ENCODE data around the gene RPL41. TPM values are rescaled to one million over a fixed set of nuclear protein-coding genes. Genes with fewer than 3 reads are reported as not detected.
"Not testable (repeated sequence)": the region's sequence is repeated elsewhere in the genome, so short reads cannot be mapped to it uniquely, and the experiment has no call there.

RPL41 gene
- total RNA-seq: 1,000 to 10,000 TPM; 3,940 to 4,815 TPM

DNA sequence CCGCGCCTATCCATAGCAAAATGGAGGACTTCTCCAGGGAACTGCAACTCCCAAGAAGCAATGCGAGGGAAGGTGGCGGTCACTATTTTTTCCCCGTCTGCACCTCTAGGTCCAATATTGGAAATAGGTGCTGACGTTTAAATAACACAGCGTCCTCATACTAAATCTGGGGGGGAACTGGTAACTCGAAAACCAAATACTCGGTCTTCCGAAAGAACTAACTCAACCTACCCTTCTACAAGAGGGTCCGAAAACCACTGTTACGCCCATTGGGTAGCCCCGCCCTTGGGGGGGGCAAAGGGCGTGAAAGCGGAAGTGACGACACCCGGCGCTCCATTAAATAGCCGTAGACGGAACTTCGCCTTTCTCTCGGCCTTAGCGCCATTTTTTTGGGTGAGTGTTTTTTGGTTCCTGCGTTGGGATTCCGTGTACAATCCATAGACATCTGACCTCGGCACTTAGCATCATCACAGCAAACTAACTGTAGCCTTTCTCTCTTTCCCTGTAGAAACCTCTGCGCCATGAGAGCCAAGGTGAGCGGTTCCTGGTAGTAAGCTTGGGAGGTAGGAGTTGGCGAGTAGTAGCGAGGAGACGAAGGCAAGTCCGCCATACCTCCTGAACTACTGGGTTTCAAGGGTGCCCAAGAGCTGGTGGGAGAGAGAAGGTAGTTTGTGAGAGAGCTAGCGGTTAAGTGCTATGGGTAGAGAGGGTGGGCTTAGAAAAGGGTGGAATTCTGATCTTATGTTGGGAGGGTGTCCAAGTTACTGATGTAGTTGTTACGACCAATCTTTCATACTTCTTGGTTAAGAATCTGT, at the start of gene RPL41:
RPL41 (plus strand) TSS at position 367 of the 815 bp plus-strand sequence.
- Mint-ChIP-seq H3K27ac (peak within 1 kb of the TSS; percentile 97), H3K9me3 (no peaks in the 10 kb centered on the region), H3K36me3 (ENCODE audit: low read depth) (peaks cover 52% of the 10 kb centered on the region), H3K4me3 (peak within 1 kb of the TSS; percentile 95), H3K27me3 (no peaks in the 10 kb centered on the region), H3K4me1 (peaks cover 41% of the 10 kb centered on the region)
- POLR2A ChIA-PET: interaction anchor here (1.9 kb wide), 1 partner anchor 13 kb away, joined by 10 read pairs; the partner anchor contains the start of gene PA2G4
- DNase-seq: peak; percentile 95
- CTCF ChIA-PET: interaction anchor here (0.6 to 7.8 kb wide), 5 partner anchors 12 to 72 kb away, joined by 3 to 90 read pairs (median 41); partner anchors contain the start of genes ESYT1, PA2G4 and SMARCC2

DNA sequence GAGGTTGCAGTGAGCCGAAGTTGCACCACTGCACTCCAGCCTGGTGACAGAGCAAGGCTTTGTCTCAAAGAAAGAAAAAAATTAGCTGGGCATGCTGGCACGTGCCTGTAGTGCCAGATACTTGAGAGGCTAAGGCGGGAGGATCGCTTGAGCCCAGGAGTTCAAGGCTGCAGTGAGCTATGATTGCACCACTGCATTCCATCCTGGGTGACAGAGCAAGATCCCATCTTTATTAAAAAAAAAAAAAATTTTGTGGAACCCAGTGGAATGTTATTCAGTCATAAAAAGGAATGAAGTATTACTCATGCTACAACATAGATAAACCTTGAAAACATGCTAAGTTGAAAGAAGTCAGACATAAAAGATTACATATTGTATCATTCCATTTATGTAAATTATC, 44.8 kb upstream of the RPL41 start:
- H3K27ac Mint-ChIP-seq: no peak overlapping the region
- CTCF ChIA-PET: interaction anchor here (0.6 to 1.2 kb wide), 2 partner anchors 14 to 506 kb away, joined by 3 read pairs; no protein-coding TSS in a partner anchor

DNA sequence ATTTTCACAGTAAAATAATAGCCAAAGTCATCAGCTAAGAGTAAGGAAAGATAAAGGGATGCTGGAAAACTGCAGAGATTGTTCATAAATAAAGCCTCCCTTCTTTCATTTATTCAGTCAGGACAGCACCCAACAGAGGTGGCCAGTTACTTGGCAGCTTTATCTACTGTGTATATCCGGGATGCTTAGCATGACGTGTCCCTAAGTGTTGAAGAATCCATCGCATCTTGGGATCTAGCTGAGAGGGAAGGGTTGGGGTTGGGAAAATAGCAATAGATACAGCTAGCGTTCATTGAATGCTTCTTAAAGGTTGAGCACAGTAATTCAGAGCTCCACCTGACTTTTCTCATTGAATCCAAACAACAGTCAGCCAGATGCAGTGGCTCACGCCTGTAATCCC, 42.0 kb upstream of the RPL41 start:
- no peaks in the 10 kb centered on the region for H3K9me3 Mint-ChIP-seq
- no peaks in the 10 kb centered on the region for H3K36me3 Mint-ChIP-seq (ENCODE audit: low read depth)
- CTCF ChIA-PET: interaction anchor here (0.8 to 2.3 kb wide), 5 partner anchors 9 to 74 kb away, joined by 3 to 7 read pairs (median 4); no protein-coding TSS in a partner anchor
- H3K4me3 Mint-ChIP-seq: no peak overlapping the region
- H3K27me3 Mint-ChIP-seq: peaks cover 5% of the 10 kb centered on the region
- POLR2A ChIA-PET: no interaction called here
- peaks cover 5% of the 10 kb centered on the region for H3K4me1 Mint-ChIP-seq
- H3K27ac Mint-ChIP-seq: no peak overlapping the region
- DNase-seq: no peak

More for the DNA sequence above, 44.8 kb upstream of the RPL41 start:
- no peak for DNase-seq
- no peaks in the 10 kb centered on the region for H3K27me3 Mint-ChIP-seq
- no peaks in the 10 kb centered on the region for H3K36me3 Mint-ChIP-seq (ENCODE audit: low read depth)
- H3K4me1 Mint-ChIP-seq: peaks cover 2% of the 10 kb centered on the region
- no peaks in the 10 kb centered on the region for H3K9me3 Mint-ChIP-seq
- POLR2A ChIA-PET: no interaction called here
- H3K4me3 Mint-ChIP-seq: no peak overlapping the region

DNA sequence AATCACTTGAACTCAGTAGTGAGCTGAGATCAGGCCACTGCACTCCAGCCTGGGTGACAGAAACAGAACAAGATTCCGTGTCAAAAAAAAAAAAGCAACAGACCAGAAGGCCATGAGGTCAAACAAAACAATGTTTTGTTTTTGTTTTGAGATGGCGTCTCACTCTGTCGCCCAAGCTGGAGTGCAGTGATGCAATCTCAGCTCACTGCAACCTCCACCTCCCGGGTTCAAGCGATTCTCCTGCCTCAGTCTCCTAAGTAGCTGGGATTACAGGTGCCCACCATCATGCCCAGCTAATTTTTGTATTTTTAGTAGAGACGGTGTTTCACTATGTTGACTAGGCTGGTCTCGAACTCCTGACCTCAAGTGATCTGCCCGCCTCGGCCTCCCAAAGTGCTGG, 38.5 kb upstream of the RPL41 start:
- H3K36me3 Mint-ChIP-seq (ENCODE audit: low read depth); H3K4me3 Mint-ChIP-seq; H3K9me3 Mint-ChIP-seq; DNase-seq; H3K27ac Mint-ChIP-seq; POLR2A ChIA-PET: not testable (repeated sequence)
- CTCF ChIA-PET: interaction anchor here (0.7 to 1.7 kb wide), 3 partner anchors 31 to 340 kb away, joined by 3 to 4 read pairs (median 4); no protein-coding TSS in a partner anchor
- Mint-ChIP-seq H3K4me1 (peaks cover 17% of the 10 kb centered on the region), H3K27me3 (peaks cover 25% of the 10 kb centered on the region)

DNA sequence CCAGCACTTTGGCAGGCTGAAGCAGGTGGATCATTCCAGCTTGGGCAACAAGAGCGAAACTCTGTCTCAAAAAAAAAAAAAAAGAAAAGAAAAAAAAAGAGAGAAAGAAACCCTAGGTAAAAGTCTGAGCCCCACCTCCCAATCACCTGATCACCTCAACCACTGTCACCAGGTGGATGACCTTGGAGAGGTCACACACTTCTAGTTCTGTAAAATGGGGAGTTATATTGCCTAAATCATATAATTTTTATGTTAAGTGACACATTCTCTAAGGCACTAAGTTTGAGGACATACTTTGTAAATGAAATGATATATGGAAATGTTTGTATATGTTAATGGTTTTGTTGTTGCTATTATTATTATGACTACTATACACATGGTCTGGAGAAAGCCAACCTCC, 38.0 kb upstream of the RPL41 start:
- Mint-ChIP-seq H3K36me3 (ENCODE audit: low read depth) (no peaks in the 10 kb centered on the region), H3K27me3 (peaks cover 26% of the 10 kb centered on the region), H3K9me3 (no peaks in the 10 kb centered on the region), H3K4me3 (peak overlapping the region; percentile 51), H3K27ac (no peak overlapping the region), H3K4me1 (peaks cover 17% of the 10 kb centered on the region)
- CTCF ChIA-PET: interaction anchor here (0.7 kb wide), 1 partner anchor 38 kb away, joined by 4 read pairs; no protein-coding TSS in a partner anchor
- DNase-seq: no peak
- POLR2A ChIA-PET: no interaction called here

DNA sequence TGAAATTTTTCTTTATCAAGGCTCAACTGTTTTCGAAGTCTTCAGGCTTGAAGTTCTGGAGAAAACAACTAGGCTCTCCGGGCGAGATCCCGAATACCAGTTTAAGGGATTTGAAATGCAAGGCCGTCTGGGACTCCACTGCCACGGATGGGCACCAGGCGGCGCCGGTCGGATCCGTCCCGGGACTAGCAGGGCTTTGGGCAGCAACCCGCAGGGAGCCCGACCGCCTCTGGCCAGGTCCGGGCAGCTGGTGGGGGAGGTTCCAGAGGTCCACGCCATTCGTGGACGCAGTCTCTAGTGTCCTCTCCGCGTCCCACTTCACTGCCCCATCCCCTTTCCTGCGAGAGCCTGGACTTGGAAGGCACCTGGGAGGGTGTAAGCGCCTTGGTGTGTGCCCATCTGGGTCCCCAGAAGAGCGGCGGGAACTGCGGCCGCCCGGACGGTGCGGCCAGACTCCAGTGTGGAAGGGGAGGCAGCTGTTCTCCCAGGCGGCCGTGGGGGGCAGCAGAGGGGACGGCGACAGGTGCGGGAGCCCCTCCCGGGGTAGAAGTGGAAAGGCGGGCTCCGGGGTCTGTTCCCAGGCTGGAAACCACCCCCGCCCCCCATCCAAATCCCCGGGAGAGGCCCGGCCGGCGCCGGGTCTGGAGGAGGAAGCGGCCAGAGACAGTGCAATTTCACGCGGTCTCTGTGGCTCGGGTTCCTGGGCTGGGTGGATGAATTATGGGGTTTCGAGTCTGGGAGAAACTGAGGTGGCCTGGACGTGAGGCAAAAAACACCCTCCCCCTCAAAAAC, 37.3 kb upstream of the RPL41 start:
- CTCF ChIA-PET: interaction anchor here (0.5 to 1.4 kb wide), 7 partner anchors 14 to 327 kb away, joined by 3 to 4 read pairs (median 3); partner anchors contain the start of gene PA2G4
- H3K27ac Mint-ChIP-seq: peak overlapping the region; percentile 31

DNA sequence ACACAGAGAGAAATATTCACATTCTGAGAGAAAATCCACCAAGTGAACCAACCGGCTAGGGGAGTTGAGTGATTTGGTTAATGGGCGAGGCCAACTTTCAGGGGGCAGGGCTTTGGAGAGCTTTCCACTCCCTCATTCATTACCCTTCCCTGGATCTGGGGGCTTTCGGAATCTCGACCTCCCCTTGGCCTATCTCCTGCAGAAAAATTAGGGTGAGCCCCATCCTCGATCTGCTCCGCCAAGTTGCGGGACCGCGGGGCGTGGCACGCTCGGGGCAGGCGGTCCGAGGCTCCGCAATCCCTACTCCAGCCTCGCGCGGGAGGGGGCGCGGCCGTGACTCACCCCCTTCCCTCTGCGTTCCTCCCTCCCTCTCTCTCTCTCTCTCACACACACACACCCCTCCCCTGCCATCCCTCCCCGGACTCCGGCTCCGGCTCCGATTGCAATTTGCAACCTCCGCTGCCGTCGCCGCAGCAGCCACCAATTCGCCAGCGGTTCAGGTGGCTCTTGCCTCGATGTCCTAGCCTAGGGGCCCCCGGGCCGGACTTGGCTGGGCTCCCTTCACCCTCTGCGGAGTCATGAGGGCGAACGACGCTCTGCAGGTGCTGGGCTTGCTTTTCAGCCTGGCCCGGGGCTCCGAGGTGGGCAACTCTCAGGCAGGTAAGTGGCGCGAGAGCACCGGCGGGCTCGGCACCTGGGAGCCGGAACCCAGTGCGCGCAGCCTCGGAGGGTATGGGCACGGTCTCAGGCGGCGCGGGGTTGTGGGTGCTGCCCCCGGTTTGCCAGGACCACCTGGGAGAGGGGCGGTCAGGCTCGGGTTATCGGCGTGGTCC, 36.5 kb upstream of the RPL41 start, which contains the start of gene ERBB3:
ERBB3 (plus strand) TSS at position 443 of the 833 bp plus-strand sequence; CDS start at position 579, 136 bp downstream.
- H3K36me3 Mint-ChIP-seq (ENCODE audit: low read depth): no peaks in the 10 kb centered on the region
- H3K4me1 Mint-ChIP-seq: peaks cover 19% of the 10 kb centered on the region
- H3K27me3 Mint-ChIP-seq: peaks cover 33% of the 10 kb centered on the region
- ChIA-PET POLR2A (interaction anchor here (1.0 kb wide), 1 partner anchor 25 kb away, joined by 3 read pairs; no protein-coding TSS in a partner anchor), CTCF (interaction anchor here (0.5 to 1.4 kb wide), 10 partner anchors 11 to 328 kb away, joined by 3 to 5 read pairs (median 3); partner anchors contain the start of gene ZC3H10)
- peak; percentile 60 for DNase-seq
- no peaks in the 10 kb centered on the region for H3K9me3 Mint-ChIP-seq
- H3K27ac Mint-ChIP-seq: peak within 1 kb of the TSS; percentile 64
- H3K4me3 Mint-ChIP-seq: peak within 1 kb of the TSS; percentile 73

More for the DNA sequence above, 37.3 kb upstream of the RPL41 start:
- peaks cover 31% of the 10 kb centered on the region for H3K27me3 Mint-ChIP-seq
- H3K4me1 Mint-ChIP-seq: peaks cover 17% of the 10 kb centered on the region
- POLR2A ChIA-PET: interaction anchor here (1.0 kb wide), 1 partner anchor 26 kb away, joined by 3 read pairs; no protein-coding TSS in a partner anchor
- no peaks in the 10 kb centered on the region for H3K9me3 Mint-ChIP-seq
- peak overlapping the region; percentile 73 for H3K4me3 Mint-ChIP-seq
- no peaks in the 10 kb centered on the region for H3K36me3 Mint-ChIP-seq (ENCODE audit: low read depth)
- DNase-seq: peak; percentile 50

DNA sequence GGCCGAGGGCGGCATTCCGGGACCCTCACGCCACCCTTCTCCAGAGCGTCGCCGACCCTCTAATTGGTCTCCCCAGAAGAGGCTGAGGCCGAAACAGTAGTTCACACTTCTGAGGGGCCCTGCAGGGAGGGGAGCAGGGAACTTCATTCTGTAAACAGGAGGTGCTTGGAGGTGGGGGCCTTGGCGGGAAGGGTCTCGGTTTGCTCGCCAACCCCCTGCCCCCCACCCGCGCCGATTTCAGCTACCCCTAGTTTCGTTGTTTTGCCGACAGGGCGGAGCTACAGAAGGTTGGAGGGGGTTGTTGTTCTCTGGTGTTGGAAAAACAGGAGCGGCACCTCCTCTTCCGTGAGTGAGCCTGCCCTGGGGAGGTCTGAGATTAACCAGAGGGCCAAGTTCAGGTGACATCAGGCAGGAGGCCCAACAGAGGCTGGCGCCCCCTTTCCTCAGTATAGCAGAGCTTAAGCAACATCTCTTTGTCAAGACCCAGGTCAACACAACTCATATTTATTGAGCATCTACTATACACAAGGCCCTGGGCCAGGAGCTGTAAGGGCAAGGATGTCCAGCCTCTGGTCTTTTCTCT, 35.8 kb upstream of the RPL41 start:
- no peak for DNase-seq
- no peaks in the 10 kb centered on the region for H3K9me3 Mint-ChIP-seq
- H3K27ac Mint-ChIP-seq: no peak overlapping the region
- peaks cover 22% of the 10 kb centered on the region for H3K4me1 Mint-ChIP-seq
- peak overlapping the region; percentile 73 for H3K4me3 Mint-ChIP-seq
- H3K36me3 Mint-ChIP-seq (ENCODE audit: low read depth): no peaks in the 10 kb centered on the region
- ChIA-PET POLR2A (no interaction called here), CTCF (interaction anchor here (0.5 to 1.3 kb wide), 7 partner anchors 10 to 636 kb away, joined by 3 to 5 read pairs (median 3); partner anchors contain the start of gene ZC3H10)
- H3K27me3 Mint-ChIP-seq: peaks cover 35% of the 10 kb centered on the region

DNA sequence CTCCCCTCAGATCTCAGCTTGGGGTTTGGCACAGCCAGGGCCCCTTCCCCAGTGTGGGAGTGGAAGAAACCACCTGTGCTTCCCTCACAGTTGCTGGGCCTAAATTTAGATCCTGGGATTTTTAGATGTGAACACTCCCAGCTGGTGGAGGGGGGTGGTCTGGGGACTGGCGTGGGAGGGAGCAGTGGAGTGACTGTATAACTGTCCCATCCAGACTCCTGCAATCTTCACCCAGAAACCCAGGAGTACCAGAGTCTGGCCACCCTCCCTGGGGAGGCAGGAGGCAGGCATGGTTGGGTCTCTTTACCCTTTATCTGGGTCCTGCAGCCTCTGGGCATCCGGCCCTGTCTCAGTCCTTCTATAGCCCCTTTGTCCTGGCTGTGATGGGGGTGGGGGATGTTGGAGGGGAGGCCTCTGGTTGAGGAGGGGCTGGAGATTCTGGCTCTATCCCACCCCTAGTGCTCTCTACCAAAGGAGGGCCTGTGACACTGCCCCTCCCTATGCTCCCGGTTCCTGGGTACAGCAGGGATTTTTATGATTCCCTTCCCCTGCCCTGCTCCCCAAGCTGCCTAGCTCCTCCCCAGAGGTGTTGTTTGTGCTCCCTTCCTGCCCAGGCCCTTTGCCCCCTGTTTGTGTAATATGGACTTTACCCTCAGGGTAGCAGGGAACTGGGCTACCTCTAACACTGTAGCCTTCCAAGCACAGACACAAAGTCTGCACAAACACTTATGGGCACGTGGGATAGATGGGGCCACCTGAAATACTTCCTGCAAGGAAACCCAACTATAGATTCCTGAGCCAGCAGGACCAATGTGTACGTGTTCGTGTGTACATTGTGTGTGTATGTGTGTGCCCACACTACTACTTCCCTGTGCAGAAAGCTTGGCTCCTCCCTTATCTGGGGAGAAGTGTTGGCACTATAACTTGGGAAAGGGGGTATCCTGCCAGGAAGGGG, 34.8 kb upstream of the RPL41 start:
- H3K4me1 Mint-ChIP-seq: peaks cover 22% of the 10 kb centered on the region
- no peaks in the 10 kb centered on the region for H3K36me3 Mint-ChIP-seq (ENCODE audit: low read depth)
- no peaks in the 10 kb centered on the region for H3K9me3 Mint-ChIP-seq
- CTCF ChIA-PET: interaction anchor here (0.6 to 1.6 kb wide), 4 partner anchors 9 to 35 kb away, joined by 3 to 6 read pairs (median 4); no protein-coding TSS in a partner anchor
- no peak overlapping the region for H3K27ac Mint-ChIP-seq
- peaks cover 35% of the 10 kb centered on the region for H3K27me3 Mint-ChIP-seq
- POLR2A ChIA-PET: no interaction called here
- no peak for DNase-seq
- H3K4me3 Mint-ChIP-seq: no peak overlapping the region

DNA sequence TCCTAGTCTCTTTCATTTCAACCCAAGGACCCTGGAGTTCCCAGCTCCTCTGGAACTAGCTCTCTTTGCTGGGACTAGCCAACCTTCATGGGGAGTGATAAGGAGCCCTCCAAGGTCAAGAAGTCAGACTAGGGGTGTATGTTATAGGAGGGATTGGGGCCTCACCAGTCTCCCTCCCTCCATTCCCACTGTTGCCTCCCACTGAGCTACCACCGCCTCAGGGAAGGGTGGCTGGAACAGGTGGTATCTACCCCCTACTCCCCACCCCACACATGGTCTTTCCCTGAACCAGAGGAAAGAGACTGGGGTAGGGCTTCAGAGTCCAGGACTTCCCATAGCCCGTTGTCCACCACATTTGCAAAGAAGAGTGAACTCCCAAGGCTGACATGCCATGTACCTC, 34.1 kb upstream of the RPL41 start:
- CTCF ChIA-PET: interaction anchor here (0.6 to 1.6 kb wide), 4 partner anchors 17 to 140 kb away, joined by 3 to 6 read pairs (median 3); no protein-coding TSS in a partner anchor

More for the DNA sequence above, 34.1 kb upstream of the RPL41 start:
- POLR2A ChIA-PET: no interaction called here
- Mint-ChIP-seq H3K27ac (no peak overlapping the region), H3K9me3 (no peaks in the 10 kb centered on the region), H3K27me3 (peaks cover 35% of the 10 kb centered on the region), H3K36me3 (ENCODE audit: low read depth) (no peaks in the 10 kb centered on the region), H3K4me3 (no peak overlapping the region), H3K4me1 (peaks cover 22% of the 10 kb centered on the region)
- DNase-seq: no peak

Measured in activated CD4-positive, alpha-beta T cell treated with anti-CD3 and anti-CD28 coated beads, Interleukin-2, amount 10 ng/mL, durations not matched to agents 7 days and 5 days (primary cell).